ENCODE data around the gene STARD6. TPM values are rescaled to one million over a fixed set of nuclear protein-coding genes. Genes with fewer than 3 reads are reported as not detected.
"Not testable (repeated sequence)": the region's sequence is repeated elsewhere in the genome, so short reads cannot be mapped to it uniquely, and the experiment has no call there.

The STARD6 gene
- polyA plus RNA-seq, 2 donors = not detected

- H3K36me3 ChIP-seq (ENCODE audit: control insufficient read depth in 2 of 2, insufficient read depth in 2 of 2, low read length in 1 of 2) = not testable (repeated sequence)
Measured at GRCh38 chr18:54386800-54387495, 29.3 kb upstream of the STARD6 start.

GRCh38 chr18:54386043-54386442 lies 28.4 kb upstream of the STARD6 start:
- WGBS, 2 donors = 58 to 82% methylated on average over 4 of the region's 4 CpGs
- H3K4me1 ChIP-seq (ENCODE audit: control insufficient read depth in 2 of 2, insufficient read depth in 2 of 2, low read length in 1 of 2) = no peaks in the 10 kb centered on the region

More at GRCh38 chr18:54386800-54387495, 29.3 kb upstream of the STARD6 start:
- H3K4me3 ChIP-seq (ENCODE audit: low read depth in 1 of 2, low read length in 2 of 2); H3K27me3 ChIP-seq (ENCODE audit: control insufficient read depth in 1 of 2, insufficient read depth in 2 of 2, low read length in 2 of 2); H3K9me3 ChIP-seq (ENCODE audit: control insufficient read depth in 2 of 2, insufficient read depth in 1 of 2, low read depth in 1 of 2, low read length in 1 of 2); H3K27ac ChIP-seq (ENCODE audit: low read depth in 2 of 2, low read length in 1 of 2); H3K4me1 ChIP-seq (ENCODE audit: control insufficient read depth in 2 of 2, insufficient read depth in 2 of 2, low read length in 1 of 2): not testable (repeated sequence)
- 96 to 97% methylated on average over 23 of the region's 23 CpGs for WGBS, 2 donors

DNA sequence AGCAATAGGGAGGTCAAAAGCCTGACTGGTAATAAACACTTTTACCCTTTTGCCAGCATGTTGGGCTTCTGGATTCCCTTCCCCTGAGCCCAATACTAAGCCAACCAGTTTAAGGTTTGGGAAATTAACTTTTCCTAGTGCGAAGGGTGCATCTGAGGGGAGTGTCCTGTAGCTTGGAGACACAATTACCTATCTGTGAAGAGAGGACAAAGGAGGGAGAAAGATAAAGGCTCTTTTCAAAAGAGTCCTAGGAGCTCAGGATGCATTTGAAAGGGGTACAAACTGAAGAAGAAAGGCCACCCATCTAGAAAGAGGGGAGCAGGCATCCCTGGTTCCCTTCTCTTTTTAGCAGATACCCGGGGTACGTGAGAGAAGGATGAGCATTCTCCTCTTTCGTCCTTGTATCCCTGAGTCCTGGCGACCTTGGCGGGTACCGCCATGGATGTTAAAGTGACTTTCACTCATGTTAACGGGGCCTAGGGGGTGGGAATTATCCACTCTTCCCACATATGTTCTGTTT lies 25.1 kb upstream of the STARD6 start:
- 90 to 92% methylated on average over 8 of the region's 8 CpGs for WGBS, 2 donors
- H3K4me1 ChIP-seq (ENCODE audit: control insufficient read depth in 2 of 2, insufficient read depth in 2 of 2, low read length in 1 of 2) = no peaks in the 10 kb centered on the region

More at GRCh38 chr18:54386043-54386442, 28.4 kb upstream of the STARD6 start:
- Histone ChIP-seq H3K9me3 (ENCODE audit: control insufficient read depth in 2 of 2, insufficient read depth in 1 of 2, low read depth in 1 of 2, low read length in 1 of 2) (no peaks in the 10 kb centered on the region), H3K27me3 (ENCODE audit: control insufficient read depth in 1 of 2, insufficient read depth in 2 of 2, low read length in 2 of 2) (no peaks in the 10 kb centered on the region), H3K36me3 (ENCODE audit: control insufficient read depth in 2 of 2, insufficient read depth in 2 of 2, low read length in 1 of 2) (no peaks in the 10 kb centered on the region), H3K27ac (ENCODE audit: low read depth in 2 of 2, low read length in 1 of 2) (no peak overlapping the region), H3K4me3 (ENCODE audit: low read depth in 1 of 2, low read length in 2 of 2) (no peak overlapping the region)

DNA sequence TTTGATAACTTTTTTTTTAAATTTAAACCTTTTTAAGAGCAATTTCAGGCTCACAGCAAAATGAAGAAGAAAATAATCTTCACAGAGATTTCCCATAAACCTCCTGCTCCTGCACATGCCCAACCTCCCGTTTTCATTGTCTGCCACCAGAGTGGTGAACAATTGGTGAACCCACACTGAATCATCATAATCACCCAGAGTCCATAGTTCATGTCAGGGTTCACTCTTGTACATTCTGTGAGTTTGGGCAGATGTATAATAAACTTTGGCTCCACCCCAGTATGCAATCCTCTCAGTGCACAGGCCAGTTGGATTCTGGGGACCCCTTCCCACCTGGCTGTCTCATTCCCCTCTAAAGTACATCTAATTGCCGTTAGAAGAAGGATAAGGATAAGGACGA lies 24.4 kb upstream of the STARD6 start:
- Histone ChIP-seq H3K4me3 (ENCODE audit: low read depth in 1 of 2, low read length in 2 of 2) (no peak overlapping the region), H3K9me3 (ENCODE audit: control insufficient read depth in 2 of 2, insufficient read depth in 1 of 2, low read depth in 1 of 2, low read length in 1 of 2) (no peaks in the 10 kb centered on the region), H3K27me3 (ENCODE audit: control insufficient read depth in 1 of 2, insufficient read depth in 2 of 2, low read length in 2 of 2) (no peaks in the 10 kb centered on the region), H3K27ac (ENCODE audit: low read depth in 2 of 2, low read length in 1 of 2) (no peak overlapping the region), H3K36me3 (ENCODE audit: control insufficient read depth in 2 of 2, insufficient read depth in 2 of 2, low read length in 1 of 2) (no peaks in the 10 kb centered on the region), H3K4me1 (ENCODE audit: control insufficient read depth in 2 of 2, insufficient read depth in 2 of 2, low read length in 1 of 2) (no peaks in the 10 kb centered on the region)
- 84 to 90% methylated on average over 3 of the region's 3 CpGs for WGBS, 2 donors

More for the DNA sequence above, 25.1 kb upstream of the STARD6 start:
- no peaks in the 10 kb centered on the region for H3K27me3 ChIP-seq (ENCODE audit: control insufficient read depth in 1 of 2, insufficient read depth in 2 of 2, low read length in 2 of 2)
- no peak overlapping the region for H3K4me3 ChIP-seq (ENCODE audit: low read depth in 1 of 2, low read length in 2 of 2)
- no peak overlapping the region for H3K27ac ChIP-seq (ENCODE audit: low read depth in 2 of 2, low read length in 1 of 2)
- H3K9me3 ChIP-seq (ENCODE audit: control insufficient read depth in 2 of 2, insufficient read depth in 1 of 2, low read depth in 1 of 2, low read length in 1 of 2) = no peaks in the 10 kb centered on the region
- H3K36me3 ChIP-seq (ENCODE audit: control insufficient read depth in 2 of 2, insufficient read depth in 2 of 2, low read length in 1 of 2) = no peaks in the 10 kb centered on the region

GRCh38 chr18:54381640-54382039 lies 24.0 kb upstream of the STARD6 start:
- H3K27me3 ChIP-seq (ENCODE audit: control insufficient read depth in 1 of 2, insufficient read depth in 2 of 2, low read length in 2 of 2) = no peaks in the 10 kb centered on the region
- H3K27ac ChIP-seq (ENCODE audit: low read depth in 2 of 2, low read length in 1 of 2) = no peak overlapping the region
- 85 to 92% methylated on average over 2 of the region's 2 CpGs for WGBS, 2 donors
- no peak overlapping the region for H3K4me3 ChIP-seq (ENCODE audit: low read depth in 1 of 2, low read length in 2 of 2)
- H3K36me3 ChIP-seq (ENCODE audit: control insufficient read depth in 2 of 2, insufficient read depth in 2 of 2, low read length in 1 of 2) = no peaks in the 10 kb centered on the region
- no peaks in the 10 kb centered on the region for H3K9me3 ChIP-seq (ENCODE audit: control insufficient read depth in 2 of 2, insufficient read depth in 1 of 2, low read depth in 1 of 2, low read length in 1 of 2)
- H3K4me1 ChIP-seq (ENCODE audit: control insufficient read depth in 2 of 2, insufficient read depth in 2 of 2, low read length in 1 of 2) = no peaks in the 10 kb centered on the region

GRCh38 chr18:54378057-54378456 lies 20.4 kb upstream of the STARD6 start:
- Histone ChIP-seq H3K27me3 (ENCODE audit: control insufficient read depth in 1 of 2, insufficient read depth in 2 of 2, low read length in 2 of 2) (no peaks in the 10 kb centered on the region), H3K36me3 (ENCODE audit: control insufficient read depth in 2 of 2, insufficient read depth in 2 of 2, low read length in 1 of 2) (no peaks in the 10 kb centered on the region), H3K9me3 (ENCODE audit: control insufficient read depth in 2 of 2, insufficient read depth in 1 of 2, low read depth in 1 of 2, low read length in 1 of 2) (no peaks in the 10 kb centered on the region), H3K27ac (ENCODE audit: low read depth in 2 of 2, low read length in 1 of 2) (no peak overlapping the region), H3K4me1 (ENCODE audit: control insufficient read depth in 2 of 2, insufficient read depth in 2 of 2, low read length in 1 of 2) (no peaks in the 10 kb centered on the region), H3K4me3 (ENCODE audit: low read depth in 1 of 2, low read length in 2 of 2) (no peak overlapping the region)
- 87 to 88% methylated on average over 4 of the region's 4 CpGs for WGBS, 2 donors

GRCh38 chr18:54360406-54360805 lies 2.7 kb upstream of the STARD6 start:
- Histone ChIP-seq H3K4me3 (ENCODE audit: low read depth in 1 of 2, low read length in 2 of 2) (no peak overlapping the region), H3K4me1 (ENCODE audit: control insufficient read depth in 2 of 2, insufficient read depth in 2 of 2, low read length in 1 of 2) (no peaks in the 10 kb centered on the region), H3K9me3 (ENCODE audit: control insufficient read depth in 2 of 2, insufficient read depth in 1 of 2, low read depth in 1 of 2, low read length in 1 of 2) (no peaks in the 10 kb centered on the region), H3K36me3 (ENCODE audit: control insufficient read depth in 2 of 2, insufficient read depth in 2 of 2, low read length in 1 of 2) (no peaks in the 10 kb centered on the region), H3K27ac (ENCODE audit: low read depth in 2 of 2, low read length in 1 of 2) (no peak overlapping the region), H3K27me3 (ENCODE audit: control insufficient read depth in 1 of 2, insufficient read depth in 2 of 2, low read length in 2 of 2) (no peaks in the 10 kb centered on the region)
- 82 to 92% methylated on average over 3 of the region's 3 CpGs for WGBS, 2 donors

- no peaks in the 10 kb centered on the region for H3K4me1 ChIP-seq (ENCODE audit: control insufficient read depth in 2 of 2, insufficient read depth in 2 of 2, low read length in 1 of 2)
- H3K36me3 ChIP-seq (ENCODE audit: control insufficient read depth in 2 of 2, insufficient read depth in 2 of 2, low read length in 1 of 2) = no peaks in the 10 kb centered on the region
- H3K27me3 ChIP-seq (ENCODE audit: control insufficient read depth in 1 of 2, insufficient read depth in 2 of 2, low read length in 2 of 2) = no peaks in the 10 kb centered on the region
- 67 to 71% methylated on average over 6 of the region's 6 CpGs for WGBS, 2 donors
- H3K4me3 ChIP-seq (ENCODE audit: low read depth in 1 of 2, low read length in 2 of 2) = peak overlapping the region in 1 of 2 donors; percentile 78
- H3K9me3 ChIP-seq (ENCODE audit: control insufficient read depth in 2 of 2, insufficient read depth in 1 of 2, low read depth in 1 of 2, low read length in 1 of 2) = no peaks in the 10 kb centered on the region
- H3K27ac ChIP-seq (ENCODE audit: low read depth in 2 of 2, low read length in 1 of 2) = no peak overlapping the region
Measured at GRCh38 chr18:54359233-54359632, 1.6 kb upstream of the STARD6 start.

DNA sequence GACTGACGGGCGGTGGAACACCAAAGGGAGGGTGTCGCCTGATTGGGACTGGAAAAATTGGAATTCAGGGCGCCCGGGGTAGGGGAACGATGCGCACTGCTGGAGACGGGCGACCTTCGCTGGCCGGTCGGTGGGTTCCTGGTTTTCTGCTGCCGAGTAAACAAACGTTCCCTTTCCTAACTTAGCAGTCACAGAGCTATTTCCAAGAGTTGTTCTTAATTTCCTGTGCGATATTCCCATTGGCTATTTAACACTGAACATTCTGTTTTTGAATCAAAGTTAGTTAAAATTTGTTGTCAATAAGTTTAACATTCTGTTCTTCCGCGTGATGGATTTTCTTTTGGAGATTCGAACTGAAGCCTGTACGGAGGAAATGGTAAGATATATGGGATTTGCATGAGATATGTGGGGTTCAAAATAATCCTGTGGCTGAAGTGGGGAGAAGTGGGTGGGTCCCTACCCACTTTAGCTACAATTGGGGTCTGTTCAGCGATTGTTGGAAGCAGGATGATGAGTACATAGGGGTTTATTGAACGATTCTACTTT lies 910 bp upstream of the STARD6 start:
- peak overlapping the region; percentile 78 to 84 for H3K4me3 ChIP-seq (ENCODE audit: low read depth in 1 of 2, low read length in 2 of 2)
- 2 to 3% methylated on average over 21 of the region's 21 CpGs for WGBS, 2 donors
- H3K9me3 ChIP-seq (ENCODE audit: control insufficient read depth in 2 of 2, insufficient read depth in 1 of 2, low read depth in 1 of 2, low read length in 1 of 2) = no peaks in the 10 kb centered on the region
- no peaks in the 10 kb centered on the region for H3K4me1 ChIP-seq (ENCODE audit: control insufficient read depth in 2 of 2, insufficient read depth in 2 of 2, low read length in 1 of 2)
- no peaks in the 10 kb centered on the region for H3K36me3 ChIP-seq (ENCODE audit: control insufficient read depth in 2 of 2, insufficient read depth in 2 of 2, low read length in 1 of 2)
- H3K27ac ChIP-seq (ENCODE audit: low read depth in 2 of 2, low read length in 1 of 2) = no peak overlapping the region
- no peaks in the 10 kb centered on the region for H3K27me3 ChIP-seq (ENCODE audit: control insufficient read depth in 1 of 2, insufficient read depth in 2 of 2, low read length in 2 of 2)

All from esophagus (tissue), 2 donors.